Mucosa of rectum (tissue), 2 donors: Measurements from ENCODE around the gene ABHD17C.

Source experiments
- H3K27ac ChIP-seq, 2 donors: one replicate each; pipeline ENCODE4 v1.7.0; 2013; ENCODE audit warnings: inconsistent platforms in 2 of 2, low read depth in 2 of 2, low read length in 2 of 2
- H3K27me3 ChIP-seq, 2 donors: one replicate each; pipeline ENCODE4 v1.7.0; 2013; ENCODE audit warnings: low read length in 2 of 2; ENCODE audit not compliant: control insufficient read depth in 2 of 2, insufficient read depth in 2 of 2
- H3K36me3 ChIP-seq, 2 donors: one replicate each; pipeline ENCODE4 v1.7.0; 2013; ENCODE audit warnings: low read length in 2 of 2; ENCODE audit not compliant: control insufficient read depth in 2 of 2, insufficient read depth in 2 of 2
- H3K4me1 ChIP-seq, 2 donors: one replicate each; pipeline ENCODE4 v1.7.0; 2013; ENCODE audit warnings: low read length in 2 of 2, mild to moderate bottlenecking in 1 of 2; ENCODE audit not compliant: control insufficient read depth in 2 of 2, insufficient read depth in 2 of 2
- H3K4me3 ChIP-seq, 2 donors: one replicate each; pipeline ENCODE4 v1.7.0; 2013; ENCODE audit warnings: low read length in 2 of 2
- H3K9ac ChIP-seq, 2 donors: one replicate each; pipeline ENCODE4 v1.7.0; 2013; ENCODE audit warnings: low read length in 2 of 2, low read depth in 1 of 2, mild to moderate bottlenecking in 1 of 2
- H3K9me3 ChIP-seq, 2 donors: one replicate each; pipeline ENCODE4 v1.7.0; 2013; ENCODE audit warnings: low read length in 2 of 2; ENCODE audit not compliant: control insufficient read depth in 2 of 2
- donor health status: healthy.
- donor health status: Normal muscosa, but diverticular disease.

The ABHD17C gene

GRCh38 chr15:80773122-80773551 lies 78.0 kb downstream of the ABHD17C start:
- peaks cover 12 to 21% of the 10 kb centered on the region in 2 donors for H3K4me1 ChIP-seq

GRCh38 chr15:80773792-80774352 lies 78.8 kb downstream of the ABHD17C start:
- H3K9ac ChIP-seq, result no peak overlapping the region
- H3K4me3 ChIP-seq, result no peak overlapping the region
- H3K9me3 ChIP-seq, result no peaks in the 10 kb centered on the region
- peaks cover 0 to 5% of the 10 kb centered on the region in 2 donors for H3K27me3 ChIP-seq
- H3K4me1 ChIP-seq, result peaks cover 15 to 28% of the 10 kb centered on the region in 2 donors
- no peaks in the 10 kb centered on the region for H3K36me3 ChIP-seq
- no peak overlapping the region for H3K27ac ChIP-seq

More at GRCh38 chr15:80773122-80773551, 78.0 kb downstream of the ABHD17C start:
- Histone ChIP-seq H3K9me3 (no peaks in the 10 kb centered on the region), H3K9ac (no peak overlapping the region), H3K27ac (no peak overlapping the region), H3K4me3 (no peak overlapping the region), H3K36me3 (no peaks in the 10 kb centered on the region), H3K27me3 (no peaks in the 10 kb centered on the region)

GRCh38 chr15:80774486-80774885 lies 79.4 kb downstream of the ABHD17C start:
- H3K9me3 ChIP-seq, result no peaks in the 10 kb centered on the region
- H3K4me3 ChIP-seq, result no peak overlapping the region
- peaks cover 0 to 8% of the 10 kb centered on the region in 2 donors for H3K27me3 ChIP-seq
- peaks cover 19 to 31% of the 10 kb centered on the region in 2 donors for H3K4me1 ChIP-seq
- no peaks in the 10 kb centered on the region for H3K36me3 ChIP-seq
- no peak overlapping the region for H3K27ac ChIP-seq
- H3K9ac ChIP-seq, result no peak overlapping the region

- Histone ChIP-seq H3K9me3 (no peaks in the 10 kb centered on the region), H3K4me1 (peaks cover 28 to 40% of the 10 kb centered on the region in 2 donors), H3K4me3 (no peak overlapping the region), H3K27me3 (peaks cover 8 to 17% of the 10 kb centered on the region in 2 donors), H3K9ac (no peak overlapping the region), H3K36me3 (no peaks in the 10 kb centered on the region), H3K27ac (no peak overlapping the region)
Observed at GRCh38 chr15:80775338-80775737, 80.2 kb downstream of the ABHD17C start.

- H3K4me3 ChIP-seq, result no peak overlapping the region
- peak overlapping the region; percentile 69 to 81 for H3K27ac ChIP-seq
- H3K36me3 ChIP-seq, result no peaks in the 10 kb centered on the region
- no peak overlapping the region for H3K9ac ChIP-seq
- peaks cover 10 to 23% of the 10 kb centered on the region in 2 donors for H3K27me3 ChIP-seq
- no peaks in the 10 kb centered on the region for H3K9me3 ChIP-seq
- peaks cover 32 to 40% of the 10 kb centered on the region in 2 donors for H3K4me1 ChIP-seq
Observed at GRCh38 chr15:80776420-80777045, 81.4 kb downstream of the ABHD17C start.

GRCh38 chr15:80777137-80777536 lies 82.0 kb downstream of the ABHD17C start:
- peaks cover 10 to 23% of the 10 kb centered on the region in 2 donors for H3K27me3 ChIP-seq
- no peak overlapping the region for H3K9ac ChIP-seq
- H3K9me3 ChIP-seq, result no peaks in the 10 kb centered on the region
- peaks cover 32 to 40% of the 10 kb centered on the region in 2 donors for H3K4me1 ChIP-seq
- no peak overlapping the region for H3K4me3 ChIP-seq
- H3K27ac ChIP-seq, result peak overlapping the region; percentile 69 to 81
- no peaks in the 10 kb centered on the region for H3K36me3 ChIP-seq

- H3K27me3 ChIP-seq, result peaks cover 10 to 23% of the 10 kb centered on the region in 2 donors
Observed at GRCh38 chr15:80777826-80778620, 82.9 kb downstream of the ABHD17C start.

GRCh38 chr15:80778621-80778963 lies 83.5 kb downstream of the ABHD17C start:
- Histone ChIP-seq H3K9me3 (no peaks in the 10 kb centered on the region), H3K9ac (peak overlapping the region in 1 of 2 donors; percentile 39), H3K4me3 (peak overlapping the region in 1 of 2 donors; percentile 49), H3K27ac (no peak overlapping the region), H3K36me3 (no peaks in the 10 kb centered on the region), H3K4me1 (peaks cover 32 to 40% of the 10 kb centered on the region in 2 donors), H3K27me3 (peaks cover 10 to 23% of the 10 kb centered on the region in 2 donors)

More at GRCh38 chr15:80777826-80778620, 82.9 kb downstream of the ABHD17C start:
- Histone ChIP-seq H3K4me1 (peaks cover 32 to 40% of the 10 kb centered on the region in 2 donors), H3K9me3 (no peaks in the 10 kb centered on the region), H3K36me3 (no peaks in the 10 kb centered on the region), H3K9ac (no peak overlapping the region), H3K27ac (no peak overlapping the region), H3K4me3 (no peak overlapping the region)

GRCh38 chr15:80778964-80779657 lies 84.0 kb downstream of the ABHD17C start, which contains the start of gene CEMIP:
CEMIP (plus strand) TSS chr15:80779370; CDS start chr15:80873880, 94,510 bp downstream.
- Histone ChIP-seq H3K27ac (no peak within 1 kb of the TSS), H3K9me3 (no peaks in the 10 kb centered on the region), H3K36me3 (no peaks in the 10 kb centered on the region), H3K4me1 (peaks cover 32 to 40% of the 10 kb centered on the region in 2 donors), H3K4me3 (peak within 1 kb of the TSS; percentile 49 to 63), H3K27me3 (peaks cover 10 to 23% of the 10 kb centered on the region in 2 donors), H3K9ac (peak within 1 kb of the TSS in 1 of 2 donors; percentile 39)
